Measurements from ENCODE around the gene DDX10.

DNA sequence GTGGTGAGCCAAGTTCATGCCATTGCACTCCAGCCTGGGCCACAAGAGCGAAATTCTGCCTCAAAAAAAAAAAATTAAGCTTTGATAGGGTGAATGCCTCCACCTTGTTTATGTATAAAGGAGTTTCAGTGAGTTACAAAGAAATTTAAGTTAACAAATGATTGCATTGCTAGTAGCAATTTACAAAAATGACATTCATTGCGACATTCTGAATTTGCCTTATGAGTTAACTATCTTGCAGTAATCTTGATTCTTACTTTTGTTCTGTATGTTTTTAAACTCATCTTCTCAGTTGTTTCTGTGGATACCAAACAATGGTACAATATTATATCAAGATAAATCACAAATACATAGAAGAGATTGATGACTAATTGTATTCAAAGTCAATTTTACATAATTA, 207.0 kb downstream of the DDX10 start:
- no peak for TF ChIP-seq POLR2A (IDR thresholded peaks at IDR 0.05; ENCODE audit: low read depth)
- TF ChIP-seq, protein P1, sequence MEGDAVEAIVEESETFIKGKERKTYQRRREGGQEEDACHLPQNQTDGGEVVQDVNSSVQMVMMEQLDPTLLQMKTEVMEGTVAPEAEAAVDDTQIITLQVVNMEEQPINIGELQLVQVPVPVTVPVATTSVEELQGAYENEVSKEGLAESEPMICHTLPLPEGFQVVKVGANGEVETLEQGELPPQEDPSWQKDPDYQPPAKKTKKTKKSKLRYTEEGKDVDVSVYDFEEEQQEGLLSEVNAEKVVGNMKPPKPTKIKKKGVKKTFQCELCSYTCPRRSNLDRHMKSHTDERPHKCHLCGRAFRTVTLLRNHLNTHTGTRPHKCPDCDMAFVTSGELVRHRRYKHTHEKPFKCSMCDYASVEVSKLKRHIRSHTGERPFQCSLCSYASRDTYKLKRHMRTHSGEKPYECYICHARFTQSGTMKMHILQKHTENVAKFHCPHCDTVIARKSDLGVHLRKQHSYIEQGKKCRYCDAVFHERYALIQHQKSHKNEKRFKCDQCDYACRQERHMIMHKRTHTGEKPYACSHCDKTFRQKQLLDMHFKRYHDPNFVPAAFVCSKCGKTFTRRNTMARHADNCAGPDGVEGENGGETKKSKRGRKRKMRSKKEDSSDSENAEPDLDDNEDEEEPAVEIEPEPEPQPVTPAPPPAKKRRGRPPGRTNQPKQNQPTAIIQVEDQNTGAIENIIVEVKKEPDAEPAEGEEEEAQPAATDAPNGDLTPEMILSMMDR (IDR thresholded peaks at IDR 0.05) = no peak
